Measurements from ENCODE around the gene MRPS34. TPM values are rescaled to one million over a fixed set of nuclear protein-coding genes. Genes with fewer than 3 reads are reported as not detected.
"Not testable (repeated sequence)": the region's sequence is repeated elsewhere in the genome, so short reads cannot be mapped to it uniquely, and the experiment has no call there.

Gene MRPS34
- total RNA-seq, 1 donor from 2014 or later = 74.0 TPM

DNA sequence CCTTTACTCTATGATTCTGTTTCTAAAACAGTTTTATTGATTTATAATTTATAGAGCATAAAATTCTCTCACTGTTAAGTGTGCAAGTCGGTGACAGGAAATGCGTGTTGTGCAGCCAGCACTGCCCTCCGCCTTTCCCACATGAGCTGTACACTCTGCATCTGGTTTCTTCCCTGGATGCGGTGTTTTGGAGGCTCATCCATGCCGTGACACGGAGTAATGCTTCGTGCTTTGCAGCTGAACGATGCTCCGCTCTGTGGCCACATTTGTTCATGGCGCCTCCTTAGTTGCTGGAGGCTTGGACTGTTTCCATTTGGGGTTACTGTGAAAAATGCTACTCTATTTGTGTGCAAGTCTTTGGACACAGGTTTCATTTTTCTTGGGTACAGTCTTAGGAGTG is 27.8 kb upstream of the MRPS34 start:
- Histone ChIP-seq H3K36me3 (ENCODE audit: insufficient read depth, low read length) (no peaks in the 10 kb centered on the region), H3K9me3 (ENCODE audit: insufficient read depth, low read depth, low read length) (peaks cover 4% of the 10 kb centered on the region), H3K4me1 (ENCODE audit: insufficient read depth, low read length) (no peaks in the 10 kb centered on the region), H3K27ac (ENCODE audit: low read depth, low read length) (no peak overlapping the region), H3K79me2 (ENCODE audit: insufficient read depth, low read length) (no peaks in the 10 kb centered on the region), H4K20me1 (ENCODE audit: insufficient read depth, low read length) (no peaks in the 10 kb centered on the region), H3K27me3 (ENCODE audit: insufficient read depth, low read length) (no peaks in the 10 kb centered on the region), H2AFZ (ENCODE audit: low read depth, low read length) (no peak overlapping the region), H3K9ac (ENCODE audit: low read length) (no peak overlapping the region), H3K4me3 (ENCODE audit: insufficient read depth, low read depth, low read length) (no peak overlapping the region), H3K4me2 (ENCODE audit: low read length) (no peak overlapping the region)
- H3K36me3 Mint-ChIP-seq (ENCODE audit: low read depth, unreplicated experiment) = peaks cover 33% of the 10 kb centered on the region
- H3K9me3 Mint-ChIP-seq (ENCODE audit: unreplicated experiment) = peaks cover 27% of the 10 kb centered on the region
- no peak overlapping the region for H3K27ac Mint-ChIP-seq (ENCODE audit: unreplicated experiment)
- DNase-seq (ENCODE audit: low read depth) = no peak
- no peak for TF ChIP-seq EZH2 (IDR thresholded peaks at IDR 0.05; ENCODE audit: insufficient read depth, low read length)
- TF ChIP-seq, protein P1, sequence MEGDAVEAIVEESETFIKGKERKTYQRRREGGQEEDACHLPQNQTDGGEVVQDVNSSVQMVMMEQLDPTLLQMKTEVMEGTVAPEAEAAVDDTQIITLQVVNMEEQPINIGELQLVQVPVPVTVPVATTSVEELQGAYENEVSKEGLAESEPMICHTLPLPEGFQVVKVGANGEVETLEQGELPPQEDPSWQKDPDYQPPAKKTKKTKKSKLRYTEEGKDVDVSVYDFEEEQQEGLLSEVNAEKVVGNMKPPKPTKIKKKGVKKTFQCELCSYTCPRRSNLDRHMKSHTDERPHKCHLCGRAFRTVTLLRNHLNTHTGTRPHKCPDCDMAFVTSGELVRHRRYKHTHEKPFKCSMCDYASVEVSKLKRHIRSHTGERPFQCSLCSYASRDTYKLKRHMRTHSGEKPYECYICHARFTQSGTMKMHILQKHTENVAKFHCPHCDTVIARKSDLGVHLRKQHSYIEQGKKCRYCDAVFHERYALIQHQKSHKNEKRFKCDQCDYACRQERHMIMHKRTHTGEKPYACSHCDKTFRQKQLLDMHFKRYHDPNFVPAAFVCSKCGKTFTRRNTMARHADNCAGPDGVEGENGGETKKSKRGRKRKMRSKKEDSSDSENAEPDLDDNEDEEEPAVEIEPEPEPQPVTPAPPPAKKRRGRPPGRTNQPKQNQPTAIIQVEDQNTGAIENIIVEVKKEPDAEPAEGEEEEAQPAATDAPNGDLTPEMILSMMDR (IDR thresholded peaks at IDR 0.05; ENCODE audit: insufficient read depth, low read depth, low read length) = no peak
- no peak for FAIRE-seq
- no peak overlapping the region for H3K4me3 Mint-ChIP-seq (ENCODE audit: unreplicated experiment)
- no peaks in the 10 kb centered on the region for H3K27me3 Mint-ChIP-seq (ENCODE audit: low read depth, unreplicated experiment)
- no peaks in the 10 kb centered on the region for H3K4me1 Mint-ChIP-seq (ENCODE audit: low read depth, unreplicated experiment)

DNA sequence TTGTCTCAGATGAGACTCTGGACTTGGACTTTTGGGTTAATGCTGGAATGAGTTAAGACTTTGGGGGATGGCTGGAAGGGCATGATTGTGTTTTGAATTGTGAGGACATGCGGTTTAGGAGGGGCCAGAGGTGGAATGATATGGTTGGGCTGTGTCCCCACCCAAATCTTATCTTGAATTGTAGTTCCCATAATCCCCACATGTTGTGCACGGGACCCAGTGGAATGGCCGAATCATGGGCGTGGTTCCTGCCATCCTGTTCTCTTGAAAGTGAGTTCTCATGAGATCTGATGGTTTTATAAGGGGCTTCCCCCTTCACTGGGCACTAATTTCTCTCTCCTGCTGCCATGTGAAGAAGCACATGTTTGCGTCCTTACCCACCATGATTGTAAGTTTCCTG is 26.3 kb upstream of the MRPS34 start:
- not testable (repeated sequence) for H4K20me1 ChIP-seq (ENCODE audit: insufficient read depth, low read length); H3K4me1 ChIP-seq (ENCODE audit: insufficient read depth, low read length); H3K4me3 Mint-ChIP-seq (ENCODE audit: unreplicated experiment); H3K4me2 ChIP-seq (ENCODE audit: low read length); DNase-seq (ENCODE audit: low read depth); FAIRE-seq; H2AFZ ChIP-seq (ENCODE audit: low read depth, low read length); H3K27ac ChIP-seq (ENCODE audit: low read depth, low read length); H3K9ac ChIP-seq (ENCODE audit: low read length); H3K9me3 ChIP-seq (ENCODE audit: insufficient read depth, low read depth, low read length); H3K79me2 ChIP-seq (ENCODE audit: insufficient read depth, low read length); H3K4me1 Mint-ChIP-seq (ENCODE audit: low read depth, unreplicated experiment); H3K27me3 Mint-ChIP-seq (ENCODE audit: low read depth, unreplicated experiment); H3K4me3 ChIP-seq (ENCODE audit: insufficient read depth, low read depth, low read length); H3K27ac Mint-ChIP-seq (ENCODE audit: unreplicated experiment); H3K27me3 ChIP-seq (ENCODE audit: insufficient read depth, low read length); H3K36me3 ChIP-seq (ENCODE audit: insufficient read depth, low read length)
- H3K36me3 Mint-ChIP-seq (ENCODE audit: low read depth, unreplicated experiment) = peaks cover 32% of the 10 kb centered on the region
- peaks cover 27% of the 10 kb centered on the region for H3K9me3 Mint-ChIP-seq (ENCODE audit: unreplicated experiment)

DNA sequence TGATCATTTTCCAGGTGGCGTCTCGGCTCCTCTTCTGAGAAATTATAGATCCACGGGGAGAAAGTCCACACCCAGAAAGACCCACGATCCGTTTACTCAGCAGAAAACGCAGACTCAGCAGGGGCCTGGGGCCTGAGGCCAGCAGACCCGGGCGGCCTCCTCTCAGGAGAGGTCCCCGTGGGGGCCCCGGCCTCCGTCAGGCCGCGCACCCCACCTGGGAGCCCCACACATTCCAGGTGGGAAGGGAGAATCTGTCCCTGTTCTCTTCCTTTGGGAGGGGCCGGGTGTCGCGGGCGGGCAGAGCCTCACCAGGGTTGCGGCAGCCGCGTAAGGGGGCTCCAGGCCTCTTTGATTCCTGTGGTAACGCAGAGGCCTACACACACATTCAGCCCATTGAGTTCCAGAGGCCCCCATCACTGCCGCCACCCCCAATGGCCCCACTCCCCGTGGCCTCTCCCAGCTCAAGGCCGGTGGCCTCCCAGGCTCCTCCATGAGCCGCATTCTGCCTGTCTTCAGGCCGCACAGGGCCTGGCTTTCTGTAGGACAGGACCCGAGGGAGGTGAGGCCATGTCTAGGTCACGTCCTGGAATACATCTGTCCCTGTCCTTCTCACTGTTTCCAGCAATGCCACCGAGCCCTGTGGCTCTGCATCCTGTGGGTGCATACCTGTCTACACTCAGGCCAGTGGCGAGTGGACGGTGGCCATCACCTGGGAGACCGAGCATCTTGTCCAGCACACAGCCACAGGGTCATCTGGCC is 22.2 kb upstream of the MRPS34 start:
- Mint-ChIP-seq H3K9me3 (ENCODE audit: unreplicated experiment) (peaks cover 18% of the 10 kb centered on the region), H3K4me1 (ENCODE audit: low read depth, unreplicated experiment) (no peaks in the 10 kb centered on the region), H3K36me3 (ENCODE audit: low read depth, unreplicated experiment) (peaks cover 21% of the 10 kb centered on the region), H3K4me3 (ENCODE audit: unreplicated experiment) (no peak overlapping the region), H3K27ac (ENCODE audit: unreplicated experiment) (no peak overlapping the region), H3K27me3 (ENCODE audit: low read depth, unreplicated experiment) (no peaks in the 10 kb centered on the region)
- H3K9ac ChIP-seq (ENCODE audit: low read length) = no peak overlapping the region
- H3K79me2 ChIP-seq (ENCODE audit: insufficient read depth, low read length) = no peaks in the 10 kb centered on the region
- no peaks in the 10 kb centered on the region for H4K20me1 ChIP-seq (ENCODE audit: insufficient read depth, low read length)
- H3K4me3 ChIP-seq (ENCODE audit: insufficient read depth, low read depth, low read length) = no peak overlapping the region
- no peaks in the 10 kb centered on the region for H3K4me1 ChIP-seq (ENCODE audit: insufficient read depth, low read length)
- H3K27me3 ChIP-seq (ENCODE audit: insufficient read depth, low read length) = no peaks in the 10 kb centered on the region
- no peaks in the 10 kb centered on the region for H3K36me3 ChIP-seq (ENCODE audit: insufficient read depth, low read length)
- no peak overlapping the region for H3K27ac ChIP-seq (ENCODE audit: low read depth, low read length)
- H3K9me3 ChIP-seq (ENCODE audit: insufficient read depth, low read depth, low read length) = peaks cover 4% of the 10 kb centered on the region
- DNase-seq (ENCODE audit: low read depth) = no peak
- H3K4me2 ChIP-seq (ENCODE audit: low read length) = no peak overlapping the region
- H2AFZ ChIP-seq (ENCODE audit: low read depth, low read length) = no peak overlapping the region
- TF ChIP-seq, protein P1 (IDR thresholded peaks at IDR 0.05; ENCODE audit: insufficient read depth, low read depth, low read length) = no peak
- no peak for TF ChIP-seq EZH2 (IDR thresholded peaks at IDR 0.05; ENCODE audit: insufficient read depth, low read length)
- FAIRE-seq = no peak

Data from astrocyte (in vitro differentiated cells and primary cell).